ENCODE measurements around the gene TERC. TPM values are rescaled to one million over a fixed set of nuclear protein-coding genes. Genes with fewer than 3 reads are reported as not detected.

Gene TERC
- total RNA-seq, 2 experiments from 2014 or later: 15.9 to 143 TPM

DNA sequence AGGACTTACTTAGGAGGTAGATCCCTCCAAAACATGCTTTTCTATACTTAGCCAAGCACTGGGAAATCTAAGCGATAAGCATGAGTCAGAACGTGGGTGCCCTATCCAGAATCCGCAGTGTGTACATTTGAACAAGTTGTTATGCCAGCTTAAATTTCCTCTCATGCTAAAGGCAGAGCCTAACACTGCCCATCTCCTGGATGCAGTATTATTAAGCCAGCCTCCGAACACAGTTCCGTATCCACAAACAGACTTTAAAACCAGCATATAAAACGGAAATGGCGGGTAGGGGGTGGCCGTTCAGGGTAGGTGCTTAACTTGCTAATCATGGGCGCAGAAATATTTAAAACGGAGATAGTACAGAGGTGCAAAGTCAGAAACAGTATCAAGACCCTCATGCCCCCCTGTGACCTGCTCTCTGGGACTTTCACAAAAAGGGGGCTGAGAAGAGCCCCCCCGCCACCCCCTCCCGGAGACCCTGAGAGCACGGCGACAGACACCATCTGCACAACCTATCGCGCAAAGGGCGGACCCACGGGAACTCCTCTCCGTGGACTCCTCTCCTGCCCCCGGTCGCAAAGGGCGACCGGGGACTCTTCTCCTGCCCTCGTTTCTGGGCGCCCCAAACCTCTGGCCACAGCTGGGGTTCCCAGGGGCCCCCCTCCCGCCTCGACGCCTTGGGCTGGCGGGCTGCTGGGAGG, 46.9 kb upstream of the TERC start:
- POLR2A ChIA-PET: interaction anchor here (0.5 to 4.0 kb wide), 7 partner anchors 13 to 542 kb away, joined by 3 to 25 read pairs (median 3); no protein-coding TSS in a partner anchor

DNA sequence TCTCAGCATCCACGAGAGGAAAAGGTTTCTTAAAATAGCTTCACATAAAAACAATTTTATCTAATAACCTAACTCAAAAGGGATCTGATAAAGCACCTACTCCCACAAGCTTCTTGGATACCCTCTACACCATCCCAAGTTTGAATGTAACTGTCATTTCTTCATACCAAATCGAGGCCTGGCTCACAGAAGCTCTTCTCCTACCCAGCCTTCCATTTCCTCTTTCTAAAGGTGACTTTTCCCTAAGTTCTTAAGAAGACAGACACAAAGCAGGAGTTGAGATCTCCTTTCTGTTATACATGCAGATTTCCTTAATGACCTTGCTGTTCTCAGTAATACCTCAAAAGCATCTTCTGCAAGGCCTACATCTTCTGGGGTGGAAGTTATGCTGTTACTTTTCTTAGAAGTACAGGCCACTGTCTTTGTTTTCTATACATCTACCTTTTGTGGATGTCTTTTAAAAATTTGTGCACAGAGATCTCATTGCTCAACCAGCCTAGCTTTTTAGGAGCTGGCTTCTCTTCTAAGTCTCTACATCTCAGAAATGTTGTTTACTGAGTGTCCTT, 44.5 kb upstream of the TERC start:
- Histone ChIP-seq H2AFZ (ENCODE audit: low read length) (0 out of 2 replicates have a peak overlapping the region, but pooled peaks have one; percentile 13), H4K20me1 (ENCODE audit: insufficient read depth, low read length) (no peaks in the 10 kb centered on the region), H3K4me1 (ENCODE audit: insufficient read depth, low read length, poor library complexity, severe bottlenecking) (peaks cover 41% of the 10 kb centered on the region), H3K27ac (ENCODE audit: low read depth, low read length, poor library complexity, severe bottlenecking) (no peak overlapping the region), H3K36me3 (ENCODE audit: insufficient read depth, low read length) (no peaks in the 10 kb centered on the region), H3K79me2 (ENCODE audit: insufficient read depth, low read depth, low read length) (no peaks in the 10 kb centered on the region), H3K4me2 (ENCODE audit: low read length) (no peak overlapping the region), H3K9me3 (ENCODE audit: low read length) (no peaks in the 10 kb centered on the region), H3K4me3 (ENCODE audit: low read depth, low read length, poor library complexity, severe bottlenecking) (no peak overlapping the region), H3K9me2 (ENCODE audit: insufficient read depth, low read length) (no peaks in the 10 kb centered on the region)
- no TSS peak for BruUV-seq (replicated peaks)
- DNase-seq (ENCODE audit: low spot score): no peak
- intact Hi-C loops (cut with micrococcal nuclease; ENCODE audit: unreplicated experiment): no loop called here
- ChIA-PET CTCF (ENCODE audit: unreplicated experiment) (interaction anchor here (0.6 kb wide), 1 partner anchor 55 kb away, joined by 4 read pairs; no protein-coding TSS in a partner anchor), POLR2A (interaction anchor here (0.5 to 4.0 kb wide), 14 partner anchors 11 to 1603 kb away, joined by 3 to 25 read pairs (median 4); no protein-coding TSS in a partner anchor)
- no peak for TF ChIP-seq EZH2phosphoT487 (IDR thresholded peaks at IDR 0.05; ENCODE audit: borderline replicate concordance, low read depth, low read length)
- TF ChIP-seq, protein P1, sequence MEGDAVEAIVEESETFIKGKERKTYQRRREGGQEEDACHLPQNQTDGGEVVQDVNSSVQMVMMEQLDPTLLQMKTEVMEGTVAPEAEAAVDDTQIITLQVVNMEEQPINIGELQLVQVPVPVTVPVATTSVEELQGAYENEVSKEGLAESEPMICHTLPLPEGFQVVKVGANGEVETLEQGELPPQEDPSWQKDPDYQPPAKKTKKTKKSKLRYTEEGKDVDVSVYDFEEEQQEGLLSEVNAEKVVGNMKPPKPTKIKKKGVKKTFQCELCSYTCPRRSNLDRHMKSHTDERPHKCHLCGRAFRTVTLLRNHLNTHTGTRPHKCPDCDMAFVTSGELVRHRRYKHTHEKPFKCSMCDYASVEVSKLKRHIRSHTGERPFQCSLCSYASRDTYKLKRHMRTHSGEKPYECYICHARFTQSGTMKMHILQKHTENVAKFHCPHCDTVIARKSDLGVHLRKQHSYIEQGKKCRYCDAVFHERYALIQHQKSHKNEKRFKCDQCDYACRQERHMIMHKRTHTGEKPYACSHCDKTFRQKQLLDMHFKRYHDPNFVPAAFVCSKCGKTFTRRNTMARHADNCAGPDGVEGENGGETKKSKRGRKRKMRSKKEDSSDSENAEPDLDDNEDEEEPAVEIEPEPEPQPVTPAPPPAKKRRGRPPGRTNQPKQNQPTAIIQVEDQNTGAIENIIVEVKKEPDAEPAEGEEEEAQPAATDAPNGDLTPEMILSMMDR (conservative IDR thresholded peaks at IDR 0.05; ENCODE audit: low read length): no peak

More for the DNA sequence above, 46.9 kb upstream of the TERC start:
- Histone ChIP-seq H3K4me1 (ENCODE audit: insufficient read depth, low read length, poor library complexity, severe bottlenecking) (peaks cover 41% of the 10 kb centered on the region), H3K79me2 (ENCODE audit: insufficient read depth, low read depth, low read length) (no peaks in the 10 kb centered on the region), H2AFZ (ENCODE audit: low read length) (peak overlapping the region; percentile 98), H4K20me1 (ENCODE audit: insufficient read depth, low read length) (no peaks in the 10 kb centered on the region), H3K36me3 (ENCODE audit: insufficient read depth, low read length) (no peaks in the 10 kb centered on the region; the same call in 1 of the 2 replicates), H3K27ac (ENCODE audit: low read depth, low read length, poor library complexity, severe bottlenecking) (no peak overlapping the region), H3K4me2 (ENCODE audit: low read length) (peak overlapping the region; percentile 82), H3K4me3 (ENCODE audit: low read depth, low read length, poor library complexity, severe bottlenecking) (peak overlapping the region; percentile 62), H3K9me3 (ENCODE audit: low read length) (peaks cover 16% of the 10 kb centered on the region; the same call in 1 of the 2 replicates), H3K9me2 (ENCODE audit: insufficient read depth, low read length) (no peaks in the 10 kb centered on the region)
- DNase-seq (ENCODE audit: low spot score): peak; percentile 47
- CTCF ChIA-PET (ENCODE audit: unreplicated experiment): interaction anchor here (0.5 kb wide), 1 partner anchor 188 kb away, joined by 3 read pairs; no protein-coding TSS in a partner anchor
- BruUV-seq (replicated peaks): no TSS peak
- TF ChIP-seq EZH2phosphoT487 (IDR thresholded peaks at IDR 0.05; ENCODE audit: borderline replicate concordance, low read depth, low read length): no peak
- TF ChIP-seq, protein P1 (conservative IDR thresholded peaks at IDR 0.05; ENCODE audit: low read length): no peak
- intact Hi-C loops (cut with micrococcal nuclease; ENCODE audit: unreplicated experiment): loop anchor here (2.0 kb wide), 2 partner anchors 25 to 47 kb away; partner anchors contain the start of gene TERC

Data from OCI-LY7 (cell line).